ENCODE results near the gene MFSD11.
A peak's percentile ranks its signal among the peaks of the same experiment; 100 is the strongest.
"Not testable (repeated sequence)": the region's sequence is repeated elsewhere in the genome, so short reads cannot be mapped to it uniquely, and the experiment has no call there.

The MFSD11 gene

GRCh38 chr17:76808326-76808725, 70.4 kb downstream of the MFSD11 start:
- no peak for DNase-seq

- no peak for DNase-seq
Observed at GRCh38 chr17:76810956-76811355, 73.0 kb downstream of the MFSD11 start.

- DNase-seq: no peak
Observed at GRCh38 chr17:76811834-76812233, 73.9 kb downstream of the MFSD11 start.

GRCh38 chr17:76812263-76812662, 74.3 kb downstream of the MFSD11 start:
- no peak for DNase-seq

GRCh38 chr17:76812968-76813367, 75.0 kb downstream of the MFSD11 start:
- DNase-seq: no peak

GRCh38 chr17:76815907-76816589, 78.1 kb downstream of the MFSD11 start:
- DNase-seq: not testable (repeated sequence)

GRCh38 chr17:76816590-76817135, 78.7 kb downstream of the MFSD11 start:
- peak; percentile 79 for DNase-seq

GRCh38 chr17:76820039-76820438, 82.1 kb downstream of the MFSD11 start:
- no peak for DNase-seq

GRCh38 chr17:76820561-76820960, 82.6 kb downstream of the MFSD11 start:
- no peak for DNase-seq

GRCh38 chr17:76822184-76822778, 84.4 kb downstream of the MFSD11 start:
- no peak for DNase-seq

- no peak for DNase-seq
Observed at GRCh38 chr17:76824093-76824492, 86.2 kb downstream of the MFSD11 start.

- no peak for DNase-seq
Observed at GRCh38 chr17:76826330-76827068, 88.6 kb downstream of the MFSD11 start.

- DNase-seq: no peak
Observed at GRCh38 chr17:76827736-76828135, 89.8 kb downstream of the MFSD11 start.
